Gastroesophageal sphincter (tissue), 2 donors: ENCODE results near the gene ATRIP.

Experiments
- POLR2A ChIP-seq, 2 donors: fragments of 450-650 bp; IDR thresholded peaks; one replicate each; pipeline ENCODE4 v1.6.1; 2017; ENCODE audit warnings: antibody characterized with exemption in 2 of 2, mild to moderate bottlenecking in 2 of 2, moderate library complexity in 1 of 2
- POLR2AphosphoS5 ChIP-seq: sonication (generic); formaldehyde crosslinking; IDR thresholded peaks from one replicate; pipeline ENCODE4 v1.6.1; 2017; ENCODE audit warnings: antibody characterized with exemption

GRCh38 chr3:48476426-48477053 is 30.0 kb downstream of the ATRIP start:
- TF ChIP-seq POLR2A (IDR thresholded peaks at IDR 0.05) (no peak), POLR2AphosphoS5 (no peak)
